BE2C (cell line): ENCODE data around the gene DGLUCY.
"Not testable (repeated sequence)": the region's sequence is repeated elsewhere in the genome, so short reads cannot be mapped to it uniquely, and the experiment has no call there.

Experiments used
- DNase-seq: peaks from one replicate; pipeline ENCODE4 v3.0.0-alpha.2; 2020
- H3K27me3 ChIP-seq: fragments of 250-450 bp; sonication (Bioruptor Pico); 2 replicates; pipeline ENCODE4 v1.5.1; 2020; ENCODE audit warnings: mild to moderate bottlenecking
- H3K36me3 ChIP-seq: fragments of 250-450 bp; sonication (Bioruptor Pico); 2 replicates; pipeline ENCODE4 v1.5.1; 2020; ENCODE audit warnings: mild to moderate bottlenecking
- H3K4me1 ChIP-seq: fragments of 250-450 bp; sonication (Bioruptor Pico); 2 replicates; pipeline ENCODE4 v1.5.1; 2020
- H3K4me3 ChIP-seq: 2 replicates; pipeline ENCODE4 v1.5.1; 2011; ENCODE audit warnings: low read depth, low read length
- H3K9me3 ChIP-seq: fragments of 250-450 bp; sonication (Bioruptor Pico); 2 replicates; pipeline ENCODE4 v1.5.1; 2020
- TF ChIP-seq, protein P1 (sequence below): IDR thresholded peaks from 2 replicates; pipeline ENCODE4 v1.5.1; 2012; ENCODE audit warnings: mild to moderate bottlenecking, low read depth, low read length

Gene DGLUCY

GRCh38 chr14:91186515-91187066 lies 72.7 kb downstream of the DGLUCY start:
- TF ChIP-seq, protein P1, sequence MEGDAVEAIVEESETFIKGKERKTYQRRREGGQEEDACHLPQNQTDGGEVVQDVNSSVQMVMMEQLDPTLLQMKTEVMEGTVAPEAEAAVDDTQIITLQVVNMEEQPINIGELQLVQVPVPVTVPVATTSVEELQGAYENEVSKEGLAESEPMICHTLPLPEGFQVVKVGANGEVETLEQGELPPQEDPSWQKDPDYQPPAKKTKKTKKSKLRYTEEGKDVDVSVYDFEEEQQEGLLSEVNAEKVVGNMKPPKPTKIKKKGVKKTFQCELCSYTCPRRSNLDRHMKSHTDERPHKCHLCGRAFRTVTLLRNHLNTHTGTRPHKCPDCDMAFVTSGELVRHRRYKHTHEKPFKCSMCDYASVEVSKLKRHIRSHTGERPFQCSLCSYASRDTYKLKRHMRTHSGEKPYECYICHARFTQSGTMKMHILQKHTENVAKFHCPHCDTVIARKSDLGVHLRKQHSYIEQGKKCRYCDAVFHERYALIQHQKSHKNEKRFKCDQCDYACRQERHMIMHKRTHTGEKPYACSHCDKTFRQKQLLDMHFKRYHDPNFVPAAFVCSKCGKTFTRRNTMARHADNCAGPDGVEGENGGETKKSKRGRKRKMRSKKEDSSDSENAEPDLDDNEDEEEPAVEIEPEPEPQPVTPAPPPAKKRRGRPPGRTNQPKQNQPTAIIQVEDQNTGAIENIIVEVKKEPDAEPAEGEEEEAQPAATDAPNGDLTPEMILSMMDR = no peak
- Histone ChIP-seq H3K4me3 (no peak overlapping the region), H3K4me1 (no peaks in the 10 kb centered on the region), H3K36me3 (no peaks in the 10 kb centered on the region; the same call in 1 of the 2 replicates), H3K9me3 (no peaks in the 10 kb centered on the region), H3K27me3 (no peaks in the 10 kb centered on the region)
- no peak for DNase-seq

- Histone ChIP-seq H3K4me1 (no peaks in the 10 kb centered on the region), H3K4me3 (no peak overlapping the region), H3K36me3 (no peaks in the 10 kb centered on the region; the same call in 1 of the 2 replicates), H3K9me3 (no peaks in the 10 kb centered on the region), H3K27me3 (no peaks in the 10 kb centered on the region)
- DNase-seq = no peak
- TF ChIP-seq, protein P1 = no peak
Observed at GRCh38 chr14:91187271-91187670, 73.4 kb downstream of the DGLUCY start.

DNA sequence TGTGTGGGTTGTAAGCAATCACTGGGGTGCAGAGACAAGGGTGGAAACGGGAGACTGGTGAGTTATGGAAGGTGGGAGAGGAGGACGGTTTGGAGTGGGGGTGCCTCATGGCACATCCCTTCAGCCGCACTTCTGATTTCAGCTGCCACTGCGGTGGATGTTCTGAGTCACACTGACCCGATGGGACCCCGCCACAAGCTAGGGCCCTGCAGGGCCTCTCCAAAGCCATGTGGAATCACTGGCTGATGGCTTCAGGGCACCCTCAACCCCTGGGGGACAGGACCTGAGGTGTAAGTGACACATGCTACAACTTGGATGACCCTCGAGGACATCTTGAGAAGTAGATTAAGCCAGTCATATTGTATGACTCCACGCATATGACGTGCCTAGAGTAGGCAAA lies 77.0 kb downstream of the DGLUCY start:
- TF ChIP-seq, protein P1 = no peak
- H3K4me1 ChIP-seq = no peaks in the 10 kb centered on the region
- DNase-seq = no peak
- no peaks in the 10 kb centered on the region for H3K27me3 ChIP-seq
- no peak overlapping the region for H3K4me3 ChIP-seq
- no peaks in the 10 kb centered on the region for H3K9me3 ChIP-seq
- H3K36me3 ChIP-seq = no peaks in the 10 kb centered on the region

DNA sequence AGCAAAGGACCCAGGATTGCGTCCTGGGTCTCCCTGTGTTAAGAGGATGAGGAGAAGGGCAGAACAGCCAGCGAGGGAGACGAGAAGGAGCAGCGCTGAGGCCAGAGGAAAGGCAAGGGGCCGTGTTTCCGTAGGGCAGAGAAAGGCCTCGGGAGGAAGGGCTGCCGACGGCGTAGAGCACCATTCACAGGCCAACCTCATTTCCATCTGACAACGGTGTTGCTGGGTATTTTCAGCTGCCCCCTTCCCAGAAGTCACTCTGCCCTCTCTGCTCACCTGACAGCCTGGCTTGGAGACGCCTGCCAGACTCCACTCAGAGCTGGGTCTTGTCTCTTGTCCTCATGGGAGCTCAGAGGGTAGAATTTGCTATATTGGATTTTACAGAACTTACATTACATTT lies 79.2 kb downstream of the DGLUCY start:
- DNase-seq = no peak
- Histone ChIP-seq H3K27me3 (no peaks in the 10 kb centered on the region), H3K36me3 (no peaks in the 10 kb centered on the region), H3K9me3 (no peaks in the 10 kb centered on the region), H3K4me1 (no peaks in the 10 kb centered on the region), H3K4me3 (no peak overlapping the region)
- TF ChIP-seq, protein P1 = no peak

DNA sequence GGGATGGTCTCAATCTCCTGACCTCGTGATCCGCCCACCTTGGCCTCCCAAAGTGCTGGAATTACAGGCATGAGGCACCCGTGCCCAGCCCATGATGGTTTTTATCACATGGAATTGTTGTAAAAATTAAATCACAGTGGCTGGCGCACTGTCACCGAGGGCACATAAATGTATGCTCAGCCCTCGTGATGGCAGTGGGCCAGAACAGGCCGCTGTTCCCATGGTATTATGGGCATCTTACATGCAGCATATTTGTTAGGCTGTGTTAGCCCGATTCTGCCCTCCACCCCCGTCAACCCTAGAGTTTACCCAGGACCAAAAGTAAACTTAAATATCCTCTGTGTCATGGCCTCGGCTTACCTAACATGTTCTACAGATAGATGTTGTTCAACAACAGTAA lies 82.0 kb downstream of the DGLUCY start:
- no peaks in the 10 kb centered on the region for H3K27me3 ChIP-seq
- no peak for DNase-seq
- H3K36me3 ChIP-seq = peaks cover 3% of the 10 kb centered on the region; the same call in 1 of the 2 replicates
- H3K4me3 ChIP-seq = no peak overlapping the region
- TF ChIP-seq, protein P1 = no peak
- no peaks in the 10 kb centered on the region for H3K9me3 ChIP-seq
- no peaks in the 10 kb centered on the region for H3K4me1 ChIP-seq

DNA sequence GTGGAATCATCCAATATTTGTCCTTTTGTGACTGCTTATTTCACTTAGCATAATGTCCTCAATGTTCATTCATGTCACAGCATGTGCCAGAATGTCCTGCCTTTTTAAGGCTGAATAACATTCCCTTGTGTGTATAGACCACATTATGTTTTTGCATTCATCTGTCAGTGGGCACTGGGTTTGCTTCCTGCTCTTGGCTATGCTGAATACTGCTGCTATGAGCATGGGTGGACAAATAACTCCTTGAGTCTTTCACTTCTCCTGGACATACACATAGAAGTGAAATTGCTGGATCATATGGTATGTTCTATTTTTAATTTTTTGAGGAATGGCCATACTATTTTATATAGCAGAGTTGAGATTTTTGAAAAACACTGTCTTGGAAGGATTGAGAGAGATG lies 83.8 kb downstream of the DGLUCY start:
- Histone ChIP-seq H3K36me3 (peaks cover 3% of the 10 kb centered on the region; the same call in 1 of the 2 replicates), H3K4me3 (no peak overlapping the region), H3K9me3 (no peaks in the 10 kb centered on the region), H3K4me1 (no peaks in the 10 kb centered on the region), H3K27me3 (no peaks in the 10 kb centered on the region)
- TF ChIP-seq, protein P1 = no peak
- DNase-seq = no peak

GRCh38 chr14:91200802-91201201 lies 86.9 kb downstream of the DGLUCY start:
- not testable (repeated sequence) for H3K27me3 ChIP-seq, H3K9me3 ChIP-seq, H3K36me3 ChIP-seq, H3K4me3 ChIP-seq, DNase-seq, H3K4me1 ChIP-seq
